GM12873 (cell line): ENCODE measurements around the gene OPRM1.

ENCODE experiments used
- TF ChIP-seq, protein P1 (sequence below): IDR thresholded peaks from 2 replicates; pipeline ENCODE4 v1.5.1; 2012; ENCODE audit warnings: low read depth, mild to moderate bottlenecking, moderate library complexity, low read length, control low read depth; ENCODE audit not compliant: insufficient read depth; ENCODE audit errors: missing control alignments

The OPRM1 gene

DNA sequence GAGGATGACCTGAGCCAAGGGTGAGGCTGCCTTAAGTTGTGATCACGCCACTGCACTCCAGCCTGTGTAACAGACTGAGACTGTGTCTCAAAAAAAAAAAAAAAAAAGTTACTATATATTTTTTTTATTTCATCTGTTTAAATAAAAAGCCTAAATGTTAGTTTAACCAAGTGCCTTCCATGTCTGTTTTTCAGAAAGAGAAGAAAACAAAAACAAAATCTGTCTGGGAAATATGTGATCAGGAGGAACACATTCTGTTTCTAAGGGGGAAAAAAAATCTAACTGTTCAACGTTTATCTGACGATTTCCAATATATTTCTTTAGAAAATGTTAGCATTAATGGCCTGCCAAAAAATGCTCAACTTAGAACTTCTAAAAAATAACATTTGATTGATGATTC is 170.5 kb downstream of the OPRM1 start:
- TF ChIP-seq, protein P1, sequence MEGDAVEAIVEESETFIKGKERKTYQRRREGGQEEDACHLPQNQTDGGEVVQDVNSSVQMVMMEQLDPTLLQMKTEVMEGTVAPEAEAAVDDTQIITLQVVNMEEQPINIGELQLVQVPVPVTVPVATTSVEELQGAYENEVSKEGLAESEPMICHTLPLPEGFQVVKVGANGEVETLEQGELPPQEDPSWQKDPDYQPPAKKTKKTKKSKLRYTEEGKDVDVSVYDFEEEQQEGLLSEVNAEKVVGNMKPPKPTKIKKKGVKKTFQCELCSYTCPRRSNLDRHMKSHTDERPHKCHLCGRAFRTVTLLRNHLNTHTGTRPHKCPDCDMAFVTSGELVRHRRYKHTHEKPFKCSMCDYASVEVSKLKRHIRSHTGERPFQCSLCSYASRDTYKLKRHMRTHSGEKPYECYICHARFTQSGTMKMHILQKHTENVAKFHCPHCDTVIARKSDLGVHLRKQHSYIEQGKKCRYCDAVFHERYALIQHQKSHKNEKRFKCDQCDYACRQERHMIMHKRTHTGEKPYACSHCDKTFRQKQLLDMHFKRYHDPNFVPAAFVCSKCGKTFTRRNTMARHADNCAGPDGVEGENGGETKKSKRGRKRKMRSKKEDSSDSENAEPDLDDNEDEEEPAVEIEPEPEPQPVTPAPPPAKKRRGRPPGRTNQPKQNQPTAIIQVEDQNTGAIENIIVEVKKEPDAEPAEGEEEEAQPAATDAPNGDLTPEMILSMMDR, result no peak

DNA sequence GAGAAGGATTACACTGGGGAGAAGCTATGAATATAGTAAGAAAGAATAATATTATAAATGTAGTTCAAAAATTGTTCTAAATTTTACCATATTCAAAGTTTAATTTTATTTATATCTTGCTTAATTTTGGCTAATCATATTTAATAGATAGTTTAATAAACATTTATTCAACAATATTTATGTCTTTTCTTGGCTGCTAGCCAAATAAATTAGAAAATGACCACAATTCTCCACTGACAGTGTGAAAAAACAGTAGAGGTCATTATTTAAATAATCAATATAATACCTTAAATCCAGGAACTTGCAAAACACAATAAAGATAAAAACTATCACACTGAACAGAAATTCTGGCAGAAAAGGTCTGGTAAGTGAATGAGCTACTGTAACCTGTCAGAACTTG is 171.6 kb downstream of the OPRM1 start:
- TF ChIP-seq, protein P1, result no peak

DNA sequence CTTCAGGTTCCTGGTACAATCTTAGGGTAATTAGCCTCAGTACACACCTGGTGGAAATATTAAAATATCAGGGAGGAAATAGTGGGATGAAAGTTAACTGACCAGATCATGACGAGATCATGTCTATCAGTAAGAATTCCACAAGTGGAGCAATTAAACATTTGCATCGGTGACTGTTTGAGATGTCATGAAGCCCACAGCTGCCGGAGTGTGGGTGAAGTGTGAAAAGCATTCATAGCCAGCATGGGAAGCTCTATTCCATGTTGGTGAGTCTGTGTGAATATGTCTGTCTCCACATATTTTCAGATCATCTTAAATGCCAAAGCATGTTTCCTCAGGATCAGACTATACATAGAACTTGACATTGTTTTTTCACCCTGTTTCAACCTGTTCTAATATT is 174.7 kb downstream of the OPRM1 start:
- TF ChIP-seq, protein P1, result no peak

DNA sequence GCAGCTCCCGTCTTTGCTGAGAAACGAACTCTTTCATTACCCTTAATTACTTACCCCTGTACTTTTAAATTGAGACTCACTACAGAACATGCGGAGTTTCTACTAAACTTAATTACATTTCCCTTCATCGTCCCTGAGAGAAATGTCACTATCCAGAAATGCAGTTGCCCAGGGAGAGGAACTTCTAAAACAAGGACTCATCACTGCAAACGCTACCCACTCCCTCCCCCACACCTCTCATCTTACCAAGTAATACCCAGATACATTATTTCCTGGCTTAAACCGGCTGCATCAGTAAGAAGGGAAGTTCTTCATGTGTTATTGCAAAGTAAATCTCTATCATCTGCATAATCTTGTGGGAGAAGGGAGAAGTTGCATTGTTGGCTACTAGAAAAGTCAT is 179.3 kb downstream of the OPRM1 start:
- TF ChIP-seq, protein P1, result no peak

DNA sequence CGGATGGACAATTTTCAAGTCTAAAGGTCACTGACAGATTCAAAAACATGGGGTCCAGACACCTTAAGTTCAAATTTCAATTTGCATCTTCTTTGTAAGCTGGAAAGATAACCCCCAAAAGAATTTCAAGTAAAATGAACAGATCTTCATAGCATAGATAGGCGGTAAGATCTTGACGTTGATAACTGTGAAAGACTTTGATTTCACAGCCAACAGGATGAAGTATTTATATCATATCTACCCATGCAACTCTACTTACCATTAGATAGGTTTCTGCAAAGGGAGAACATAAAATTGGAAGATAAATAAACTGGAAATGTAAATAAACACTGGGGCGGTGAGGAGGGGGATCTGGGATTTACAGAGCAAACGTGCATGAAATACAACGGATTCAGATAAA is 179.7 kb downstream of the OPRM1 start:
- TF ChIP-seq, protein P1, result no peak

DNA sequence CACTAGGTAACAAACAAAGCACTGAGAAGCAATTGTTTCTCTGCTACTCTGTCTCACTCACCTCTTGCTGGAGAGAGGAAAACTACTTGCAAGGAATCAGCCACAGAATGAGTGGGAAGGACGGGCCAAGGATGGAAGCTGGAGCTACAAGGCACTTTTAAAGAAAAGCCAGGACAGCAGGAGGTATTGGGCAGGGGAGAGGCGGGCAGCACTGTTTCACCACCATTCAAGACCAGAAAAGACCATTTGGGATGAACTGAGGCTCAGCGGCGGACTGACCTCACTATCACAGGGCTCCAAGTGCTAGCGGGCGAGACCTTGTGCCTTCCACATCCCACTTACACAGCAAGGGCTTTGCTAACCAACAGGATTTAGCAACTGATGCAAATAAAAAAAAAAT is 180.2 kb downstream of the OPRM1 start:
- TF ChIP-seq, protein P1, result no peak

DNA sequence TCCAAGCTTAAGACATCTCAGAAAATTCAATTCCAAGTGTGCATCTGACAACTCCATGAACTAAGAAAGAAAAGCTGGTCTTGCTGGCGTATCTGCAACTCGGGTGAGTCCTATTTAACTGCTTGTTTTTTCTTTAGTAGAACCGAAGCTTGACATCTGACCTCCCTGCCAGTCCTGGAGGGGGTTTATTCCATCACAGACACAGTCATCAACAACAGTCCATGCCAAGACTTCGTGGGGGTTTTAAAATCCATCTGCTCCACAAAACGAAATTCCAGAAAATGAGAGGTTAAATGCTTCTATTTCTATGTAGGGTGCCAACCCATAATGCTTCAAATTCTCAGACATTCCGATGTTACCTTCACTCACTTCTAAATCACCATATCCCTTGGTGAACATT is 183.7 kb downstream of the OPRM1 start:
- TF ChIP-seq, protein P1, result no peak
